Endothelial cell of umbilical vein (primary cell): ENCODE measurements around the gene DEFB114. TPM values are rescaled to one million over a fixed set of nuclear protein-coding genes. Genes with fewer than 3 reads are reported as not detected.
"Not testable (repeated sequence)": the region's sequence is repeated elsewhere in the genome, so short reads cannot be mapped to it uniquely, and the experiment has no call there.

Experiments used
- BruUV-seq: library from RNA; stranded (reverse); fragments of 400-500 nt; replicated peaks from 2 replicates; lab custom pipeline; 2021; lab: Mats Ljungman, UMichigan
- CTCF ChIA-PET: fragments of 300-600, 350-600 bp; sonication (Branson Sonifier 250); formaldehyde crosslinking; loops from one replicate; lab custom pipeline; 2021; ENCODE audit warnings: antibody characterized with exemption, inconsistent platforms; lab: Charles Lee
- POLR2A ChIA-PET: fragments of 300-600, 350-600 bp; sonication (Branson Sonifier 250); formaldehyde crosslinking; loops from one replicate; lab custom pipeline; 2021; ENCODE audit warnings: antibody characterized with exemption, inconsistent platforms; lab: Charles Lee
- DNase-seq: peaks from one replicate; pipeline ENCODE4 v3.0.0-alpha.2; 2011; ENCODE audit warnings: low read depth, low spot score
- FAIRE-seq: peaks from 2 replicates; lab custom pipeline; 2011; peaks lifted over from hg19 to GRCh38; lab: Jason Lieb, UNC
- H2AFZ ChIP-seq: 2 replicates; pipeline ENCODE4 v1.6.0; 2012; ENCODE audit warnings: low read depth, low read length, control low read depth, inconsistent platforms
- H3K27ac ChIP-seq: 2 replicates; pipeline ENCODE4 v1.5.1; 2011; ENCODE audit warnings: low read depth, mild to moderate bottlenecking, control low read depth, low read length, moderate library complexity; ENCODE audit not compliant: insufficient read depth
- H3K27me3 ChIP-seq, 2 experiments: 2 replicates each; pipeline versions ENCODE4 v1.6.0 to v1.6.1; 2011; ENCODE audit warnings: low read length in 2 of 2, mixed read lengths in 1 of 2; ENCODE audit not compliant: control insufficient read depth in 2 of 2, insufficient read depth in 2 of 2
- H3K36me3 ChIP-seq, 2 experiments: 2 replicates in 1 of 2; 3 replicates in 1 of 2; pipeline ENCODE4 v1.5.1; 2011; ENCODE audit warnings: low read length in 2 of 2, mild to moderate bottlenecking in 1 of 2, moderate library complexity in 1 of 2; ENCODE audit not compliant: control insufficient read depth in 2 of 2, insufficient read depth in 2 of 2; ENCODE audit errors: extremely low read depth in 1 of 2
- H3K4me1 ChIP-seq: 3 replicates; pipeline ENCODE4 v1.5.1; 2011; ENCODE audit warnings: mild to moderate bottlenecking, low read length; ENCODE audit not compliant: control insufficient read depth, insufficient read depth; ENCODE audit errors: extremely low read depth
- H3K4me2 ChIP-seq: 2 replicates; pipeline ENCODE4 v1.6.1; 2011; ENCODE audit warnings: low read length, control low read depth, mixed read lengths; ENCODE audit not compliant: insufficient read depth
- H3K4me3 ChIP-seq, 3 experiments: fragments of 200-600 bp in 1 of 3; sonication (generic), shearing (Covaris generic) in 1 of 3; replicated peaks in 1 of 3; 2 replicates each; pipeline ENCODE4 v1.5.1; 2011 to 2016; ENCODE audit warnings: control low read depth in 3 of 3, low read length in 3 of 3, mild to moderate bottlenecking in 2 of 3, inconsistent platforms in 1 of 3, low read depth in 1 of 3, moderate library complexity in 1 of 3; ENCODE audit not compliant: insufficient read depth in 1 of 3
- H3K79me2 ChIP-seq: 2 replicates; pipeline ENCODE4 v1.6.0; 2012; ENCODE audit warnings: low read length, inconsistent platforms; ENCODE audit not compliant: control insufficient read depth, insufficient read depth
- H3K9ac ChIP-seq: replicated peaks from 2 replicates; pipeline ENCODE3; 2011; ENCODE audit warnings: low read length, control low read depth; ENCODE audit not compliant: insufficient read depth; ENCODE audit errors: extremely low read depth
- H3K9me1 ChIP-seq: replicated peaks from 3 replicates; pipeline ENCODE4 v1.6.0; 2011; ENCODE audit warnings: mild to moderate bottlenecking, low read length; ENCODE audit not compliant: control insufficient read depth, insufficient read depth; ENCODE audit errors: extremely low read depth
- H3K9me3 ChIP-seq: replicated peaks from 2 replicates; pipeline ENCODE4 v1.5.1; 2012; ENCODE audit warnings: low read length, inconsistent platforms; ENCODE audit not compliant: control insufficient read depth, insufficient read depth
- H4K20me1 ChIP-seq: replicated peaks from 2 replicates; pipeline ENCODE3; 2011; ENCODE audit warnings: mild to moderate bottlenecking, low read length; ENCODE audit not compliant: control insufficient read depth, insufficient read depth; ENCODE audit errors: extremely low read depth
- EZH2 ChIP-seq: IDR thresholded peaks from 2 replicates; pipeline ENCODE4 v1.6.1; 2012; ENCODE audit warnings: borderline replicate concordance, low read depth, mild to moderate bottlenecking, moderate library complexity, low read length, inconsistent platforms; ENCODE audit not compliant: severe bottlenecking
- FOS ChIP-seq: IDR thresholded peaks from 2 replicates; pipeline ENCODE4 v1.6.1; 2011; ENCODE audit warnings: mild to moderate bottlenecking, low read length, moderate library complexity, borderline replicate concordance; ENCODE audit not compliant: insufficient read depth
- GATA2 ChIP-seq: IDR thresholded peaks from 2 replicates; pipeline ENCODE4 v1.7.0; 2011; ENCODE audit warnings: low read depth, mild to moderate bottlenecking, moderate library complexity, mixed read lengths, low read length; ENCODE audit not compliant: insufficient read length, insufficient read depth
- JUN ChIP-seq: IDR thresholded peaks from 2 replicates; pipeline ENCODE4 v1.6.1; 2011; ENCODE audit warnings: borderline replicate concordance, low read depth; ENCODE audit not compliant: insufficient read length, insufficient read depth
- POLR2A ChIP-seq: IDR thresholded peaks from 2 replicates; pipeline ENCODE4 v1.6.1; 2012; ENCODE audit warnings: low read depth, mild to moderate bottlenecking, control low read depth, low read length
- dilution Hi-C: fragments of 300-500 bp; cut with MboI; formaldehyde crosslinking; loops from one replicate; pipeline ENCODE4 v1.15.0; 2019; ENCODE audit warnings: low sequenced_read_pairs; ENCODE audit not compliant: extremely low pct_ligation_motif_present
- intact Hi-C: fragments of 100-400 bp; cut with micrococcal nuclease; formaldehyde crosslinking; loops from one replicate; pipeline ENCODE4 v1.10.0; 2022
- polyA plus RNA-seq, 4 experiments: library from polyadenylated mRNA; depleted of rRNA in 3 of 4; stranded (reverse) in 3 of 4; unstranded in 1 of 4; fragments of >200 nt; gene quantifications; 2 replicates each; pipeline versions ENCODE4 v1.2.1 to v1.2.3, GENCODE V29; 2011 to 2012; ENCODE audit warnings: missing spikeins in 1 of 4
- total RNA-seq: library from RNA; stranded (reverse); gene quantifications from 2 replicates; pipeline ENCODE4 v1.2.3, GENCODE V29; 2021
- TF ChIP-seq, protein P1 (sequence below), 2 donors: IDR thresholded peaks; 1 replicate in 1 of 2; 2 replicates in 1 of 2; pipeline ENCODE4 v1.5.1; 2011; ENCODE audit warnings: low read length in 2 of 2, mild to moderate bottlenecking in 2 of 2, moderate library complexity in 2 of 2, control low read depth in 1 of 2, inconsistent platforms in 1 of 2, low read depth in 1 of 2; ENCODE audit not compliant: insufficient read depth in 1 of 2; ENCODE audit errors: extremely low read depth in 1 of 2
- TF ChIP-seq, protein P2 (sequence below): IDR thresholded peaks from 2 replicates; pipeline ENCODE4 v1.6.1; 2011; ENCODE audit not compliant: insufficient read depth, insufficient read length

DEFB114 gene
- total and polyA plus RNA-seq, 2 donors (not counting 3 experiments of a cell fraction or from before 2014, with no cell fraction given), result not detected

DNA sequence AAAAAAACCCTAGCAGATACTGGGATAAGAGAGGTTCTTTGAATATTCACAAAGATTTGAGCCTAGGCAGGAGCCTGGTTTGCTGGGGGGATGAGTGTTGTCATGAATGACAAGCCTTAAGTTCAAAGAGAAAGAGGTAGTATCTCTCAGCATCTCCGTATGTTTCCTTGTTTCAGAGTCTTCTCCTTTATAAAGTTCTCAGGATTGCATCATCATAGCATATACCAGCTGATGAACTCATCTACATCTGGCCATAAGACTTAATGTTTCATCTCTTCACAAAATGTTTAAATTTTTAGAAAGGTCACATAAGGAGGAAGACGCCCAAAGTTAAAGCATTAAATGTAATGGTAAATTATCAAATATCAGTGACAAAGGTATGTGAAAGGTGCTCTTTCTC lies 17.1 kb downstream of the DEFB114 start:
- peaks cover 2% of the 10 kb centered on the region for H3K9me3 ChIP-seq
- no peak overlapping the region for H2AFZ ChIP-seq
- H3K27me3 ChIP-seq, result no peaks in the 10 kb centered on the region
- no TSS peak for BruUV-seq
- H3K4me2 ChIP-seq, result no peak overlapping the region
- no peak overlapping the region for H3K9ac ChIP-seq
- no peak overlapping the region for H3K27ac ChIP-seq
- H3K9me1 ChIP-seq, result no peaks in the 10 kb centered on the region
- no peak for DNase-seq
- no peaks in the 10 kb centered on the region for H3K36me3 ChIP-seq
- POLR2A ChIA-PET, result no interaction called here
- no peak overlapping the region for H3K4me3 ChIP-seq
- no peaks in the 10 kb centered on the region for H4K20me1 ChIP-seq
- H3K4me1 ChIP-seq, result no peaks in the 10 kb centered on the region
- CTCF ChIA-PET, result no interaction called here
- intact Hi-C loops, result no loop called here
- no peak for TF ChIP-seq FOS
- TF ChIP-seq GATA2, result no peak
- TF ChIP-seq, protein P1, sequence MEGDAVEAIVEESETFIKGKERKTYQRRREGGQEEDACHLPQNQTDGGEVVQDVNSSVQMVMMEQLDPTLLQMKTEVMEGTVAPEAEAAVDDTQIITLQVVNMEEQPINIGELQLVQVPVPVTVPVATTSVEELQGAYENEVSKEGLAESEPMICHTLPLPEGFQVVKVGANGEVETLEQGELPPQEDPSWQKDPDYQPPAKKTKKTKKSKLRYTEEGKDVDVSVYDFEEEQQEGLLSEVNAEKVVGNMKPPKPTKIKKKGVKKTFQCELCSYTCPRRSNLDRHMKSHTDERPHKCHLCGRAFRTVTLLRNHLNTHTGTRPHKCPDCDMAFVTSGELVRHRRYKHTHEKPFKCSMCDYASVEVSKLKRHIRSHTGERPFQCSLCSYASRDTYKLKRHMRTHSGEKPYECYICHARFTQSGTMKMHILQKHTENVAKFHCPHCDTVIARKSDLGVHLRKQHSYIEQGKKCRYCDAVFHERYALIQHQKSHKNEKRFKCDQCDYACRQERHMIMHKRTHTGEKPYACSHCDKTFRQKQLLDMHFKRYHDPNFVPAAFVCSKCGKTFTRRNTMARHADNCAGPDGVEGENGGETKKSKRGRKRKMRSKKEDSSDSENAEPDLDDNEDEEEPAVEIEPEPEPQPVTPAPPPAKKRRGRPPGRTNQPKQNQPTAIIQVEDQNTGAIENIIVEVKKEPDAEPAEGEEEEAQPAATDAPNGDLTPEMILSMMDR (IDR thresholded peaks at IDR 0.05; ENCODE audit: extremely low read depth in 1 of 2, insufficient read depth in 1 of 2, low read depth in 1 of 2, low read length in 2 of 2), result no peak
- no peak for TF ChIP-seq EZH2
- no peak for TF ChIP-seq JUN
- no peak for TF ChIP-seq POLR2A
- TF ChIP-seq, protein P2, sequence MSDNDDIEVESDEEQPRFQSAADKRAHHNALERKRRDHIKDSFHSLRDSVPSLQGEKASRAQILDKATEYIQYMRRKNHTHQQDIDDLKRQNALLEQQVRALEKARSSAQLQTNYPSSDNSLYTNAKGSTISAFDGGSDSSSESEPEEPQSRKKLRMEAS, result no peak
- FAIRE-seq, result no peak
- H3K79me2 ChIP-seq, result no peaks in the 10 kb centered on the region
- dilution Hi-C loops, result no loop called here

DNA sequence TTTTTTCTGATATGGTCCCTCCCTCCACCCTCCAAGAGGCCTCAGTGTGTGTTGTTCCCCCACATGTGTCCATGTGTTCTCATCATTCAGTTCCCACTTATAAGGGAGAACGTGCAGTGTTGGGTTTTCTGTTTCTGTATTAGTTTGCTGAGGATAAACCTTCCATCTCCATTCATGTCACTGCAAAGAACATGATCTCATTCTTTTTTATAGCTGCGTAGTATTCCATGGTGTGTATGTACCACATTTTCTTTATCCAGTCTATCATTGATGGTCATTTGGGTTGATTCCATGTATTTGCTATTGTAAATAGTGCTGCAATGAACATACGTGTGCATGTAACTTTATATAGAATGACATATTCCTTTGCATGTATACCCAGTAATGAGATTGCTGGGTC lies 19.9 kb downstream of the DEFB114 start:
- H2AFZ ChIP-seq, H3K4me1 ChIP-seq, H3K4me2 ChIP-seq, FAIRE-seq, H4K20me1 ChIP-seq, POLR2A ChIA-PET, H3K9me1 ChIP-seq, H3K9ac ChIP-seq, H3K9me3 ChIP-seq, H3K79me2 ChIP-seq, BruUV-seq, intact Hi-C loops, dilution Hi-C loops, H3K4me3 ChIP-seq, H3K36me3 ChIP-seq, DNase-seq, H3K27ac ChIP-seq, H3K27me3 ChIP-seq, CTCF ChIA-PET: not testable (repeated sequence)
